ENCODE measurements around the gene PICK1.
"Not testable (repeated sequence)": the region's sequence is repeated elsewhere in the genome, so short reads cannot be mapped to it uniquely, and the experiment has no call there.

PICK1 gene

GRCh38 chr22:38030311-38031133 lies 26.7 kb upstream of the PICK1 start:
- DNase-seq (ENCODE audit: low read depth), result no peak

DNA sequence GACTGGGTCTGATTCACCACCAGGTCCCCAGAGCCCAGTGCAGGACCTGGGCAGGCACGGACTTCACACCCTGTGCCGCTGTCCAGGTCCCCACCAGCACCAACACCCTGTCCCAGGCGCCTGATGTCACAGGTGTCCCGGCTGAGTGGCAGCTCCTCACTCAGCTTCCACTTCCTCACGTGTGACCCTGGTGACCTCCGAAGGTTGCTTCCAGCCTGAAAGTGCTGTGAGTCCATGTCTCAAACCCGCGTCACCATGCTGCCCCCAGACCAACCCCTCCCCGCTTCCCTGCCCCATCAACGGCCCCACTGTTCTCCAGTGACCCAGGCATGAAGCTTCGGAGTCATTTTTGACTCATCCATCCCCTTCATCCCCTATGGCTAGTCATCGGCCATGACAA lies 25.7 kb upstream of the PICK1 start:
- DNase-seq (ENCODE audit: low read depth), result no peak

- DNase-seq (ENCODE audit: low read depth), result peak; percentile 56
These were observed 24.3 kb upstream of the PICK1 start for GRCh38 chr22:38032681-38033521.

DNA sequence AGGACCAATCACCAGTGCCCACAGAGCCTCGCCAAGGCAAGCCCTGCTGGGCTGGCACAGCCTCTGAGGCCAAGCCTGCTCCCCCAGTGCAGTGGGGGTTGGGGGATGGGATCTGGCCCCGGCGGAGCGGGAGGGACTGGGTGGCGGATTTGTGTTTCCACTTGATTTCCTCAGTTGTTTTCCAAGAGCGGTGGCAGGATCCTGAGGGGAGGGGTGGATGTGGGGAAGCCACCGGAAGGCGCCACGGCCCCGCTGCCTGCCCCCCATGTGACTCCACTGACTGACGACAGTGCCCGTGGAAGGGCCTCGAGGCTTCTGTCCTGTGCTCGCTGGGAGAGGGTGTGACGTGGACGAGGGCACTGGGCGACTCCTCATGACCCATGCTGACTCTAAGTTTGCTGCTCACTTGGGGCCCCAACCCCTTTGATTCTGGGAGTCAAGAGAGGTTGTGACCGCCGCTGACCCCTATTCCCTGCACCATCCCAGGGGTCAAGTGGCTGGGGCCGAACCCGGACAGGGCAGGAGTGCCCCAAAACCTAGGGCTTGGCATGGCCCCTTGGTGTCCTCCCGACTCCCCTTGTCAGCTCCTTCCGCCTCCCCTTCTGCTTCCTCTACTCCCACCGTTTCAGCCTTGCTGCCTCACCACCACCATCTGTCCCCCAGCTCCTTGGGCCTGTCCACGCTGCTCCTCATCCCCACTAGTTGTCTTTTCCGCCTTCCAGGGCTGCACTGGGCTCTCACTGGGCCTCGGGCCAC lies 23.5 kb upstream of the PICK1 start:
- DNase-seq (ENCODE audit: low read depth), result no peak

- DNase-seq (ENCODE audit: low read depth), result peak; percentile 60
These were observed 22.8 kb upstream of the PICK1 start for GRCh38 chr22:38034278-38034882.

GRCh38 chr22:38034884-38035529 lies 22.2 kb upstream of the PICK1 start:
- no peak for DNase-seq (ENCODE audit: low read depth)

DNA sequence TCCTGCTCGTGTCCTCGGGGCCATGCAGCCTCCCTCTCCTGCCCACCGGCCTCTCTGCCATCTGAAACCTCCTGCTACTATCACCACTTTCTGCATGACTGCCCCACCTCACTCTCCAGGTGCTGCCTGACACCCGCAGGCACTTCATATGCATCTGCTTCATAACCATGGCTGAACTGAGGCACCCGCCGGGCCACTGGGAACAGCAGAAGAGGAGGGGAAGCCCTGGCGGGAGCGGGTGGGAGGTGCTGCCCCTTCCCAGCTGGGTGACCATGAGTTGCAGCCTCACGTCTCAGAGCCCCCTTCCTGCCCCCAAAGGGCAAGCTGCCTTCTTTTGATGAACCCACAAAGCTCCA lies 21.7 kb upstream of the PICK1 start:
- no peak for DNase-seq (ENCODE audit: low read depth)

GRCh38 chr22:38036392-38037062 lies 20.7 kb upstream of the PICK1 start:
- no peak for DNase-seq (ENCODE audit: low read depth)

- DNase-seq (ENCODE audit: low read depth), result not testable (repeated sequence)
These were observed 19.6 kb upstream of the PICK1 start for GRCh38 chr22:38037367-38038150.

- DNase-seq (ENCODE audit: low read depth), result no peak
These were observed 18.8 kb upstream of the PICK1 start for GRCh38 chr22:38038426-38038825.

- no peak for DNase-seq (ENCODE audit: low read depth)
These were observed 18.1 kb upstream of the PICK1 start for GRCh38 chr22:38038890-38039812.

- no peak for DNase-seq (ENCODE audit: low read depth)
These were observed 16.0 kb upstream of the PICK1 start for GRCh38 chr22:38040953-38041759.

DNA sequence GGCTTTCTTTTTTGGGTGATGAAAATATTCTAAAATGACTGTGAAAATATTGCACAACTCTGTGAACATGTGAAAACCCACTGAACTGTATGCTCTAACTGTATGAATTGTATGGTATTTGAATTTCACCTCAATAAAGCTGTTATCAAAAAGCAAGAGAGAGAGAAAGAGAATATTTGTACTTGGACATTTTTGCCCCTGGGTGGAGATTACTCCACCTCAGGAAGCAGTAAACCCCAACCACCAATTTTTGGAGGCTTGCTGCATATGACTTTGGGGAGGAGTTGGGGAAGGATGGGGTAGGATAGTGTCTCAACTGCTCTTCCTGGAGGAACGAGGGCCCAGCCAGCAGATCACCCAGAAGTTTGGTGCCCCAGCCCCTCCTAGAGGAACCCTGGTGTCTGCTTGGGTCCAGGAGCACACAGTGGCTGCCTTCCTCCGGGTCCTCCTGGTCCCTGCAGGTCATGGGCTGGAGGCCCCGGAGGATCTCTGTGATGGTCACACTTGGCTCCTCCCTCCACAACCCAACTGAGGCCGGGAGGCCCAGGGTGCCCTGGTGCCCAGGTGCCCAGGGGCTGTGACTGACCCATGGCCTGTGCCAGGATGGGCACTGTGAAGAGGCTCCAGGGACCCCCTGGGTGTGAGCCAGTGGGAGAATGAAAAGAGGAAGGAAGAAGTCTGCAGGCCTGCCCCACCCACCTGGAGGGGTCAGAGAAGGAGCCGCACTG lies 15.3 kb upstream of the PICK1 start:
- DNase-seq (ENCODE audit: low read depth), result no peak

GRCh38 chr22:38042488-38042790 lies 14.8 kb upstream of the PICK1 start:
- DNase-seq (ENCODE audit: low read depth), result no peak

GRCh38 chr22:38043151-38044039 lies 13.8 kb upstream of the PICK1 start:
- no peak for DNase-seq (ENCODE audit: low read depth)

DNA sequence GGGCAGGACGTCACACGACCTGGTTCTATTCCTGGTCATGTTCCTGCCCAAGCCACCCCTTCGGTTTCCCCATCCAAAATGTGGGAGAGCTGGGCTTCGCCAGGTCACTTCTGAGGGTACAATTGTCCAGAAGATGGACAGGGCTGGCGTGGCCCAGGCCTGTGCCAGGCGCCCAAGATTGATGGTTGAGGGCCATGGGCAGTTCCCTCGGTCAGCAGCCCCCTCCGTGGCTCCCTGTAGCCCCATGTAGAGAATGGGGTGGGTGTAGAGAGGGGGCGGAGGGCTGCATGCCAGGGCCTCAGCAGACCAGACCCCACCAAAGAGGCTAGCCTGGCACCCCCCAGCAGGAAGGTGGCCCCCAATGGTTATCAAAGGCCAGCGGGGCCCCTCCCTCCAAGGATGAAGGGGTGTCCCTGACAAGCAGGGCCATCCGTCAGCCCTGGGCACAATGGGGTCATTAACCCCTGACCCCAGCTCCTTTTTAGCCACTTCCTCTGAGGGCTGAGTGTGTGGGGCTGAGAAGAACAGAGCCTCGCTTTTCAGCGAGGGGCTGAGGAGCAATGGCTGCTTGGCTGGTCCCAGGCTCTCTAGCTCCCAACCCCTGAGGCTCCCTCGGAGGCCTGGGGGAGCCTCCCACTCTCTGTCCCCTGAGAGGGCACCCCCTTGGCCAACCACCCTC lies 11.0 kb upstream of the PICK1 start:
- DNase-seq (ENCODE audit: low read depth), result no peak
